CD4-positive, alpha-beta memory T cell (primary cell): ENCODE data around the gene TAS1R2. TPM values are rescaled to one million over a fixed set of nuclear protein-coding genes. Genes with fewer than 3 reads are reported as not detected.

ENCODE experiments used
- CTCF ChIA-PET: fragments of 350-600 bp; sonication (Branson Sonifier 250); formaldehyde crosslinking; loops from one replicate; lab custom pipeline; 2021; ENCODE audit warnings: inconsistent platforms; ENCODE audit not compliant: partially characterized antibody; lab: Charles Lee
- POLR2A ChIA-PET: fragments of 350-600 bp; sonication (Branson Sonifier 250); formaldehyde crosslinking; loops from one replicate; lab custom pipeline; 2021; ENCODE audit not compliant: partially characterized antibody; lab: Charles Lee
- DNase-seq, 5 donors: peaks; one replicate each; pipeline versions ENCODE4 v3.0.0 to v3.0.0-alpha.2; 2020 to 2022; ENCODE audit warnings: mixed read lengths in 1 of 5
- H3K27ac ChIP-seq: one replicate; pipeline ENCODE4 v1.7.0; 2013; ENCODE audit warnings: low read depth, low read length
- H3K27me3 ChIP-seq: 2 replicates; pipeline ENCODE4 v1.7.0; 2013; ENCODE audit warnings: mild to moderate bottlenecking, low read length, moderate library complexity; ENCODE audit not compliant: insufficient read depth
- H3K36me3 ChIP-seq: 2 replicates; pipeline ENCODE4 v1.7.0; 2013; ENCODE audit warnings: mild to moderate bottlenecking, low read length, moderate library complexity; ENCODE audit not compliant: insufficient read depth
- H3K4me1 ChIP-seq: 2 replicates; pipeline ENCODE4 v1.7.0; 2013; ENCODE audit warnings: mild to moderate bottlenecking, low read length, moderate library complexity; ENCODE audit not compliant: insufficient read depth
- H3K4me3 ChIP-seq, 2 donors: one replicate each; pipeline ENCODE4 v1.7.0; 2013; ENCODE audit warnings: low read length in 2 of 2, mild to moderate bottlenecking in 1 of 2
- H3K9me3 ChIP-seq, 2 donors: one replicate each; pipeline ENCODE4 v1.7.0; 2013; ENCODE audit warnings: low read length in 2 of 2, control low read depth in 1 of 2; ENCODE audit not compliant: control insufficient read depth in 1 of 2
- H3K27ac Mint-ChIP-seq, 7 donors: one replicate each; pipeline ENCODE4 v1.8.0; 2020 to 2021; ENCODE audit warnings: mixed read lengths in 7 of 7, mild to moderate bottlenecking in 6 of 7, inconsistent platforms in 3 of 7, moderate library complexity in 3 of 7
- H3K27me3 Mint-ChIP-seq, 2 donors: one replicate each; pipeline ENCODE4 v1.8.0; 2020 to 2021; ENCODE audit warnings: mixed read lengths in 2 of 2
- H3K36me3 Mint-ChIP-seq, 2 donors: one replicate each; pipeline ENCODE4 v1.8.0; 2020 to 2021; ENCODE audit warnings: mixed read lengths in 2 of 2, inconsistent platforms in 1 of 2, mild to moderate bottlenecking in 1 of 2
- H3K4me1 Mint-ChIP-seq, 4 donors: one replicate each; pipeline ENCODE4 v1.8.0; 2020 to 2021; ENCODE audit warnings: mixed read lengths in 4 of 4, mild to moderate bottlenecking in 1 of 4
- H3K4me3 Mint-ChIP-seq, 8 donors: one replicate each; pipeline ENCODE4 v1.8.0; 2020 to 2021; ENCODE audit warnings: mixed read lengths in 8 of 8, mild to moderate bottlenecking in 7 of 8, moderate library complexity in 6 of 8, inconsistent platforms in 3 of 8
- H3K9me3 Mint-ChIP-seq, 8 donors: one replicate each; pipeline ENCODE4 v1.8.0; 2020 to 2021; ENCODE audit warnings: mixed read lengths in 8 of 8, mild to moderate bottlenecking in 5 of 8, inconsistent platforms in 3 of 8, moderate library complexity in 1 of 8
- intact Hi-C: fragments of 100-400 bp; cut with micrococcal nuclease; formaldehyde crosslinking; loops from one replicate; pipeline ENCODE4 v1.15.1; 2023
- polyA plus RNA-seq, 2 donors: library from polyadenylated mRNA; unstranded; fragments of 300-500 nt; fragmentation: Illumina TruSeq; gene quantifications; one replicate each; pipeline ENCODE4 v1.2.3, GENCODE V29; 2021
- total RNA-seq, 2 experiments: library from RNA; stranded (reverse); gene quantifications; one replicate each; pipeline ENCODE4 v1.2.3, GENCODE V29; 2021

The TAS1R2 gene
- total and polyA plus RNA-seq, 4 experiments from 2014 or later: not detected

DNA sequence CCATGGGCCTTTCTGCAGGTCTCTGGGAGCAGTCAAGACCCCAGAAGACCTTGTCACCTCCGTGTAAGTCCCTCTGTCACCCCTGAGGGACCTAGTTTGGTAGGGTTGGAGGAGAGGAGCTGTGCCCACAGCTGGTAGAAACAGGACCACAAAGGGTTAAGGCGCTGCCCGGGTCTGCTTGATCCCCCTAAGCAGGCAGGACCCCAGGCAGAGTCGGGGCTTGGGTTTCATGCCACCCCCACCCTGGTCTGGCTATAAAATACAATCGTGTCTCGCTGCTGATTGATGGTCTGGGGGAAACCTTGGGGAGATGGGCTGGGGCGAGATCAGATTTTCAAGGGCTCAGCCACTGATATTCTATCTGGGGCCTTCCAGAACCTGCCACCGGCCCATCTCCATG is 50.9 kb downstream of the TAS1R2 start:
- Histone ChIP-seq H3K27ac (no peak overlapping the region), H3K36me3 (no peaks in the 10 kb centered on the region), H3K27me3 (no peaks in the 10 kb centered on the region), H3K4me3 (no peak overlapping the region), H3K9me3 (no peaks in the 10 kb centered on the region), H3K4me1 (no peaks in the 10 kb centered on the region)
- no peak overlapping the region for H3K27ac Mint-ChIP-seq
- ChIA-PET POLR2A (no interaction called here), CTCF (interaction anchor here (1.3 kb wide), 1 partner anchor 13 kb away, joined by 3 read pairs; no protein-coding TSS in a partner anchor)
- no peaks in the 10 kb centered on the region for H3K9me3 Mint-ChIP-seq
- intact Hi-C loops: no loop called here
- H3K4me1 Mint-ChIP-seq: no peaks in the 10 kb centered on the region
- H3K27me3 Mint-ChIP-seq: peaks cover 12 to 33% of the 10 kb centered on the region in 2 donors
- H3K36me3 Mint-ChIP-seq: no peaks in the 10 kb centered on the region
- no peak overlapping the region for H3K4me3 Mint-ChIP-seq
- no peak for DNase-seq

DNA sequence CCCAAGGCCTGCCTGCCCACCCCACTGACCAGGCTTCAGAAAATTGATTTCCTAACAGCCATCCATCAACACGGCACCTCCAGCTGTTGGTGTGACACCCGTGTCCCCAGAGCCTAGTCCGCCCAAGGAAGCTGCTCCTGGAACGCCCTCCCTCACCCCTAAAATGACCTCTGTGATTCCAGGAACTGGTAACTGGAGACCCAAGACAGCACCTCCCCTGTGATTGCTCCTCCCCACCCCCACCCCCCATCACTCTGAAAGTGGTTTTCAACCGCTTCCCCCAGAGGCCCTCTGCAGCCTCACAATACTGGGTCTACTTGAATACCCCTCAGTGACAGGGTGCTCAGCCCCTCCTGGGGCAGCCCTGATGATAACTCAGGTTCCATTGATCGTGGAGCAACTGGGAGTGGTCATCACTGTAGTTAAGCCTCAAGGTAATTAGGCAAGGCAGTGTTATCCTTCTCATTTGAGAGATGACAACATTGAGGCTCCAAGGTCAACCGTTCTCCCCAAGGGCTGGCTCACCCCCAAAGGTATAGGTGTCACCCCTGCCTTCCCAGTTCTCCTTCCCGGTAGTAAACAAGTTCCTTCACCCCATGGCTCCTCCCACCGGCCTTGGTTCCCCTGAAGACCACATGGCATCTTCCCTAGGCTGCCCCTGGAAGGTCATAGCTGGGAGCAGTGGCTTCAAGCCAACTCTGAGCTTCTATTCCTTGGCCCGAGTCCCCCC is 52.0 kb downstream of the TAS1R2 start:
- intact Hi-C loops: no loop called here
- Mint-ChIP-seq H3K9me3 (no peaks in the 10 kb centered on the region), H3K36me3 (no peaks in the 10 kb centered on the region), H3K27me3 (peaks cover 12 to 30% of the 10 kb centered on the region in 2 donors), H3K4me3 (no peak overlapping the region), H3K4me1 (no peaks in the 10 kb centered on the region), H3K27ac (no peak overlapping the region)
- DNase-seq: no peak
- Histone ChIP-seq H3K4me3 (no peak overlapping the region), H3K9me3 (no peaks in the 10 kb centered on the region), H3K27ac (no peak overlapping the region), H3K27me3 (no peaks in the 10 kb centered on the region), H3K36me3 (no peaks in the 10 kb centered on the region), H3K4me1 (no peaks in the 10 kb centered on the region)
- CTCF ChIA-PET: interaction anchor here (1.3 kb wide), 1 partner anchor 14 kb away, joined by 3 read pairs; no protein-coding TSS in a partner anchor
- POLR2A ChIA-PET: no interaction called here

DNA sequence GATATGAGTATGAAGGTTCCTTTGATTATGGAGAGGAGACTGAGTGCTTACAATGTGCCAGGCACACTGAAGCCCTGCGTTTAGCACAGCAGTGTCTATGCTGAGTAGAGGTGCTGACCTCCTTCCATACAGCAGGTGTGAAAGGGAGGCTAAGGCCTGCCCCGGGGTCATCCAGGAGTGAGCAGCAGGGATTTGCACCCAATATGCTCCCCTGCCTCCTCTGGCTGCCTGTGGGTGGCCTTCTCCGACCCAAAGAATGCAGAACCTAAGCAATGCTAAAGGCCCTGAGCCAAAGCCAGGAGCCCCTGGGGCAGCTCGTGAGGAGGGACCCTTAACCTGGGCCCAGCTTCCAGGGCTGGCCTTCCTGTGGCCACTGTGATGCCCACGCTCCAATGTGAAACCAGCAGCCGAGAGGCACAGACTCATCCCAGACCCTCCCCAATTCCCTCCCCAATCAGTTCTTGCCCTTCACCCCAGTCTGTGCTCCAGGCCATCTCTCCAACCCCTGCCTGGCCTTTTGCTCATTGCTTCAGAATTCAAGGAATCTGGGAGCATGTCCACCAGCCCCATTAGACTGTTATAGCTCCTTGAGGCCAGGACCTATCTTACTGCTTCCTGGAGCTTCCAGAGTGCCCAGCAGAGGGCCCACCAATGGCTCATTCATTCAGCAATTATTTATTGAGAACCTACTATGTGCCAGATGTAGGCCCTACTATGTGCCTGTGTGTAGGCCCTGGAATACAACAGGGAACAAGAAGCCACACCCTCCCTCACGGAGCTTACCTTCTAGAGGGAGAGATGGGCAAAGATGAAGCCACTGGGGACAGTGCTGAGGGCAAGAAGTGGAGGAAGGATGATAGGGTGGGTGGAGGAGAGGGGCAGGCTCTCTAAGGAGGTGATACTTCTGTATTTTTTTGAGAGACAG is 53.3 kb downstream of the TAS1R2 start:
- peaks cover 12 to 20% of the 10 kb centered on the region in 2 donors for H3K27me3 Mint-ChIP-seq
- H3K27me3 ChIP-seq: no peaks in the 10 kb centered on the region
- no peak overlapping the region for H3K4me3 Mint-ChIP-seq
- ChIA-PET CTCF (no interaction called here), POLR2A (no interaction called here)
- intact Hi-C loops: no loop called here
- no peaks in the 10 kb centered on the region for H3K36me3 Mint-ChIP-seq
- no peak overlapping the region for H3K27ac Mint-ChIP-seq
- H3K36me3 ChIP-seq: no peaks in the 10 kb centered on the region
- no peaks in the 10 kb centered on the region for H3K9me3 ChIP-seq
- H3K27ac ChIP-seq: no peak overlapping the region
- DNase-seq: no peak
- H3K4me1 ChIP-seq: no peaks in the 10 kb centered on the region
- H3K4me1 Mint-ChIP-seq: no peaks in the 10 kb centered on the region
- H3K4me3 ChIP-seq: no peak overlapping the region
- no peaks in the 10 kb centered on the region for H3K9me3 Mint-ChIP-seq

DNA sequence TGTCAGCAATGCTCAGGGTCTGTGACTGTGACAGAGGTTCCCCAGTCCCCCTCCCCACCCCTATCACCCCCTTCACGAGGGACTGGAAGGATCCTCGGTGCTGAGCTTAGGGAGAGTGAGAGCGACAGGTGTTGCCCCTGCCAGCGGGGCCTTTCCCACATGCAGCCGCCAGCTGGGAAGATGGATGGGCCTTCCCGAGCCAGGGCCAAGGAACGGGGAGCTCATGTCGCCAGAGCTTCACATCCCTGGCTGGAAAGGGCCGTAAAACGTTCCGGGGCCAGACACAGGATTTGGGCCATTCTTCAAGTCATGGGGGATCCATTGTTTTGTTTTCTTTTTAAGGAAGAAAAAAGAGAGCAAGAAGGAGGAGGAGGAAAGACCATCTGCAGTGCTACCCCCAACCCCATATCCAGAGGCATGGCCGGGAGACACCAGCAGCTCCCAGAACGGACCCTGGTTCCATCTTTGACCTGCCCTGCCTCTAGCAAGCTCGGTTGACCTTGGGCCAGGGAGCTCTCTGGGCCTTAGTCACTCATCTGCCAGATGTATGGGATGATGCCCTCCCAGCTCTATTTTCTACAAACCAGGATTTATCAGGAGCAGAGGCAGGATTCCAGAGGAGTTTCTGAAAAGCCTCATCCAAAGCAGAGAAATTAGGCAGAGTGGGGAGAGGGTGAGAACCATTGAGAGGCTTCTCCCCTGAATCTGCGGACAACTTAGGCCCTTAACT is 54.1 kb downstream of the TAS1R2 start:
- H3K4me1 Mint-ChIP-seq: no peaks in the 10 kb centered on the region
- no peaks in the 10 kb centered on the region for H3K27me3 ChIP-seq
- H3K9me3 ChIP-seq: no peaks in the 10 kb centered on the region
- no peaks in the 10 kb centered on the region for H3K9me3 Mint-ChIP-seq
- no peaks in the 10 kb centered on the region for H3K4me1 ChIP-seq
- no peaks in the 10 kb centered on the region for H3K36me3 Mint-ChIP-seq
- peaks cover 12 to 18% of the 10 kb centered on the region in 2 donors for H3K27me3 Mint-ChIP-seq
- no peak overlapping the region for H3K27ac Mint-ChIP-seq
- no peak overlapping the region for H3K27ac ChIP-seq
- no peak for DNase-seq
- H3K4me3 Mint-ChIP-seq: no peak overlapping the region
- ChIA-PET CTCF (no interaction called here), POLR2A (no interaction called here)
- intact Hi-C loops: no loop called here
- H3K36me3 ChIP-seq: no peaks in the 10 kb centered on the region
- no peak overlapping the region for H3K4me3 ChIP-seq

DNA sequence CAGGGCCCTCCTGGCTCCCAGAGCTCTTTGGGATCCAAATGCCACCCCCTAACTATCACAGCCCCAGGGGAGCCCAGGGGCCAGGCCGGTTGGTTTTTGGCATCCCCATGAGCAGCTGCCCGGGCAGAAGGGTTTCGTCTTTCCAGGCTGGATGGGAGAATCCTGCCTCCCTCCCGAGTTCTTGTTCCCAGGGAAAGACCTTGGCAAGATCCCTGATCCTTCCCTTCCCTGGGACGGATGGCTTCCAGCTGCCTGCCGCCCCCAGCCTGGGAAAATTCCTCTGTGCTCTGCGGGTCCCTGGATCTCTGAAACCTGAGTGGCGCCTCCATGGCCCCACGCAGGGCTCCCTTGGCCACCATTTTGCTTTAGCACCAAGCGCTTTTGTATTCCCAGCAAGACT is 55.6 kb downstream of the TAS1R2 start:
- Histone ChIP-seq H3K36me3 (no peaks in the 10 kb centered on the region), H3K27ac (no peak overlapping the region), H3K27me3 (no peaks in the 10 kb centered on the region), H3K9me3 (no peaks in the 10 kb centered on the region), H3K4me1 (no peaks in the 10 kb centered on the region), H3K4me3 (no peak overlapping the region)
- no peaks in the 10 kb centered on the region for H3K36me3 Mint-ChIP-seq
- intact Hi-C loops: no loop called here
- no peaks in the 10 kb centered on the region for H3K9me3 Mint-ChIP-seq
- peak overlapping the region in 1 of 8 donors; percentile 8 for H3K4me3 Mint-ChIP-seq
- peaks cover 12 to 18% of the 10 kb centered on the region in 2 donors for H3K27me3 Mint-ChIP-seq
- ChIA-PET POLR2A (no interaction called here), CTCF (no interaction called here)
- H3K27ac Mint-ChIP-seq: no peak overlapping the region
- H3K4me1 Mint-ChIP-seq: no peaks in the 10 kb centered on the region
- no peak for DNase-seq

DNA sequence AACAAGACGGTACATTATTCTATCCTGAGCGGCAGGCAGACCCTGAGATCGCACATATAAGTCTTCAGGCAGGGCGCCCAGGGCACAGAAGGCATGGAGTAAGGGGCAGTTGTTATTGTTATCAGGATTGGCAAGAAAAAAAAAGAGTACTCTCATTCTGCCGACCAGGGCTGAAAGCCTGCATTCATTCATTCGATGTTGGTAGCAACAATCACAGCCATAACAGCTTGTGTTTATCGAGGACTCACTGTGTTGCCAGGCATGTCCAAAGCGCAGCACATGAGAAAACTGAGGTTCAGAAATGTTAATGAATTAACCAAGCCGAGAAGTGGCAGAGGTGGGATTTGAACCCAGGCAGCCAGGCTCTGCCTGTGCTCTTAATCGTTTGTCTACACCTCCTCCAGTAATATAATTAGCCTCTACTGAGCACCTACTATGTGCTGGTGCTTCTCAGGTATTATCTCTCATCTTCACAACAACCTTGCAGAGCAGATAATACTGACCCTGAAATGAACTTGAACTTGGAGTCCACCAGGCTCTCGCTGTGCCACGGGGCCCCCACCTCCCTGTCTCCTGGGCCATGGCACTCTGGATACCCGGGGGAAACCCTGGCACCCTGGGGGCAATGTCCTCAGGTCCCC is 56.2 kb downstream of the TAS1R2 start:
- peak overlapping the region in 1 of 8 donors; percentile 8 for H3K4me3 Mint-ChIP-seq
- no peak overlapping the region for H3K27ac ChIP-seq
- no peaks in the 10 kb centered on the region for H3K9me3 ChIP-seq
- ChIA-PET CTCF (no interaction called here), POLR2A (no interaction called here)
- H3K4me1 ChIP-seq: no peaks in the 10 kb centered on the region
- no peak for DNase-seq
- intact Hi-C loops: no loop called here
- H3K9me3 Mint-ChIP-seq: no peaks in the 10 kb centered on the region
- no peaks in the 10 kb centered on the region for H3K27me3 ChIP-seq
- H3K4me1 Mint-ChIP-seq: no peaks in the 10 kb centered on the region
- H3K36me3 Mint-ChIP-seq: no peaks in the 10 kb centered on the region
- no peak overlapping the region for H3K27ac Mint-ChIP-seq
- H3K36me3 ChIP-seq: no peaks in the 10 kb centered on the region
- no peak overlapping the region for H3K4me3 ChIP-seq
- peaks cover 12 to 18% of the 10 kb centered on the region in 2 donors for H3K27me3 Mint-ChIP-seq
